Esophagus squamous epithelium (tissue), 5 donors: ENCODE data around the gene FCRL6. TPM values are rescaled to one million over a fixed set of nuclear protein-coding genes. Genes with fewer than 3 reads are reported as not detected.
A peak's percentile ranks its signal among the peaks of the same experiment; 100 is the strongest.

Experiments used
- DNase-seq: peaks from one replicate; lab custom pipeline; 2025; lab: John Stamatoyannopoulos, UW
- H3K27ac ChIP-seq, 4 donors: fragments of 200-600 bp; sonication (generic); one replicate each; pipeline ENCODE4 v1.5.1; 2016 to 2019; ENCODE audit warnings: mild to moderate bottlenecking in 1 of 4
- H3K27me3 ChIP-seq, 4 donors: fragments of 200-600 bp; sonication (generic); 1 replicate in 3 of 4; 2 replicates in 1 of 4; pipeline versions ENCODE4 v1.5.1 to v1.6.0; 2017 to 2021; ENCODE audit warnings: antibody characterized with exemption in 1 of 4
- H3K36me3 ChIP-seq, 3 donors: fragments of 200-600 bp; sonication (generic); one replicate each; pipeline ENCODE4 v1.5.1; 2016 to 2019
- H3K4me1 ChIP-seq, 3 donors: fragments of 200-600 bp; sonication (generic); one replicate each; pipeline ENCODE4 v1.5.1; 2017 to 2019
- H3K4me3 ChIP-seq, 4 donors: fragments of 200-600 bp; sonication (generic); 1 replicate in 3 of 4; 2 replicates in 1 of 4; pipeline ENCODE4 v1.5.1; 2016 to 2019; ENCODE audit warnings: mild to moderate bottlenecking in 2 of 4, moderate library complexity in 1 of 4
- H3K9me3 ChIP-seq, 3 donors: fragments of 200-600 bp; sonication (generic); one replicate each; pipeline ENCODE4 v1.5.1; 2016 to 2019
- CTCF ChIP-seq, 6 experiments: fragments of 450-650 bp in 4 of 6; fragments of 200-600 bp in 2 of 6; sonication (generic) in 2 of 6; IDR thresholded peaks; one replicate each; pipeline ENCODE4 v1.5.1; 2016 to 2019; ENCODE audit warnings: antibody characterized with exemption in 6 of 6, mild to moderate bottlenecking in 4 of 6, moderate library complexity in 4 of 6
- POLR2A ChIP-seq, 4 donors: fragments of 450-650 bp; IDR thresholded peaks; one replicate each; pipeline ENCODE4 v1.6.1; 2017; ENCODE audit warnings: antibody characterized with exemption in 4 of 4, mild to moderate bottlenecking in 4 of 4, moderate library complexity in 3 of 4
- WGBS, 2 donors: methylation state at CpG; one replicate each; pipeline ENCODE4 v1.1.5; 2018; 5-methylcytosine and 5-hydroxymethylcytosine counted together
- intact Hi-C: fragments of 100-400 bp; cut with DNase I; formaldehyde crosslinking; loops from one replicate; pipeline ENCODE4 v1.15.0; 2022
- total RNA-seq, 4 donors: library from RNA; depleted of rRNA; stranded (reverse); fragments of >200 nt; gene quantifications; one replicate each; pipeline ENCODE4 v1.1.0, GENCODE V29; 2016
- donor health status: DM: yes; HTN: yes; CAD: no.

FCRL6 gene
- total RNA-seq, 4 donors from 2014 or later, result 0.76 TPM; not detected in 3

- peaks cover 0 to 8% (median 0%) of the 10 kb centered on the region in 4 donors for H3K27me3 ChIP-seq
- DNase-seq, result no peak
- no peaks in the 10 kb centered on the region for H3K9me3 ChIP-seq
- no peak overlapping the region for H3K4me3 ChIP-seq
- no peaks in the 10 kb centered on the region for H3K36me3 ChIP-seq
- H3K4me1 ChIP-seq, result no peaks in the 10 kb centered on the region
- WGBS, 2 donors, result 71 to 74% methylated on average over 3 of the region's 3 CpGs
- no peak for TF ChIP-seq CTCF (IDR thresholded peaks at IDR 0.05)
- TF ChIP-seq POLR2A (IDR thresholded peaks at IDR 0.05), result no peak
- no peak overlapping the region for H3K27ac ChIP-seq
- intact Hi-C loops, result no loop called here
Measured at GRCh38 chr1:159765806-159766205, 36.4 kb upstream of the FCRL6 start.

- no peaks in the 10 kb centered on the region for H3K9me3 ChIP-seq
- DNase-seq, result no peak
- no peaks in the 10 kb centered on the region for H3K27me3 ChIP-seq
- intact Hi-C loops, result no loop called here
- H3K4me1 ChIP-seq, result no peaks in the 10 kb centered on the region
- no peak for TF ChIP-seq CTCF (IDR thresholded peaks at IDR 0.05)
- no peak for TF ChIP-seq POLR2A (IDR thresholded peaks at IDR 0.05)
- H3K4me3 ChIP-seq, result no peak overlapping the region
- no peaks in the 10 kb centered on the region for H3K36me3 ChIP-seq
- H3K27ac ChIP-seq, result no peak overlapping the region
- WGBS, 2 donors, result 76 to 84% methylated on average over 2 of the region's 2 CpGs
Measured at GRCh38 chr1:159771127-159771895, 30.8 kb upstream of the FCRL6 start.

- WGBS, 2 donors, result 52 to 54% methylated on average over 2 of the region's 2 CpGs
- TF ChIP-seq CTCF (IDR thresholded peaks at IDR 0.05), result no peak
- no peak for TF ChIP-seq POLR2A (IDR thresholded peaks at IDR 0.05)
Measured at GRCh38 chr1:159774465-159774864, 27.7 kb upstream of the FCRL6 start.

GRCh38 chr1:159775716-159776115, 26.4 kb upstream of the FCRL6 start:
- H3K4me3 ChIP-seq, result no peak overlapping the region

More at GRCh38 chr1:159774465-159774864, 27.7 kb upstream of the FCRL6 start:
- H3K27ac ChIP-seq, result peak overlapping the region in 1 of 4 donors; percentile 42
- H3K4me1 ChIP-seq, result peaks cover 4 to 13% (median 9%) of the 10 kb centered on the region in 3 donors
- intact Hi-C loops, result no loop called here
- H3K27me3 ChIP-seq, result no peaks in the 10 kb centered on the region
- H3K9me3 ChIP-seq, result no peaks in the 10 kb centered on the region
- no peak for DNase-seq
- no peak overlapping the region for H3K4me3 ChIP-seq
- no peaks in the 10 kb centered on the region for H3K36me3 ChIP-seq

More at GRCh38 chr1:159775716-159776115, 26.4 kb upstream of the FCRL6 start:
- 54 to 85% methylated on average over 2 of the region's 2 CpGs for WGBS, 2 donors
- TF ChIP-seq CTCF (IDR thresholded peaks at IDR 0.05) (peak in 1 of 6 experiments; percentile 12), POLR2A (IDR thresholded peaks at IDR 0.05) (no peak)
- intact Hi-C loops, result no loop called here
- H3K9me3 ChIP-seq, result no peaks in the 10 kb centered on the region
- no peak overlapping the region for H3K27ac ChIP-seq
- no peaks in the 10 kb centered on the region for H3K36me3 ChIP-seq
- no peaks in the 10 kb centered on the region for H3K27me3 ChIP-seq
- H3K4me1 ChIP-seq, result peaks cover 9 to 24% (median 13%) of the 10 kb centered on the region in 3 donors
- no peak for DNase-seq
